Measurements from ENCODE around the gene KCTD11.

The KCTD11 gene

DNA sequence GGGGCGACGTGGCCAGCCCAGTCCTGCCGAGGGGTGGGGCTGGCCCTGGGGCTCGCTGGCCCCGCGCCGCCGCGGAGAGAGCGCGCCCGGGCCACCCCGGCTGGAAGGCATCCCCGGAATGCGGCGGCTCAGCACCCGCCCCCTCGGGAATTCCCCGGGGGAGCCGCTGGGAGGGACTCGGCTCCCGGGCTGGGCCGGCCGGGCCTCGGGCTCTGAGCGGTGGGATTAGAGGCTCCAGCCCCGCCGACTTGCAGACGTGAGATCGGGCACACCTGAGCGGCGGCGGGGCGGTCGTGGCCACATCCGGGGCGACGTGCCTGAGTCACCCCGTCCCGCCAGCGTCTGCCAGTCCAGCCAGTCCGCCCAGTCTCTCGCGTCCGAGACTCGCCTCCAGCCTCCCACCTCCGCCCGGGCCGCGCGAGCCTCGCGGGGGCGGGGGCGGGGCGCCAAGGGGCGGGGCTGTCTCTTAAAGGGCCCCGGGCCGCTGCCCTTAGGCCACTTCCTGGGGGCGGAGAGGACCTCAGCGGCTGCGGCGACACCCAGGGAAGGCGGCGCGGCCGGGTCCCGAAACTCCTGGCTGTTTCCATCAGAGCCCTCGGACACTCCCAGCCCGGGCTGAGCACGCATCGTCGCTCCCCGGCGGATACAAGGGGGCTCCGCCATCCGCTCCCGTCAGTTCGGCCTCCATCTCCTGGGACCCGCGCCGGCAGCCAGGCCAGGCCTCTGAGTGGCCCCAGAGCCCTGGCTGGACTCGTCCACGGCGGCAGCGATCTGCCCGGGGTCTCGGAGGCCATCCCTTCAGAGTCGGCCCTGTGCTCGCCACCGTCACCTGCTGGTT, at the start of gene KCTD11:
Gene KCTD11, plus strand, starts transcription at position 498 of the 838 bp plus-strand sequence.
- DNase-seq: no peak

DNA sequence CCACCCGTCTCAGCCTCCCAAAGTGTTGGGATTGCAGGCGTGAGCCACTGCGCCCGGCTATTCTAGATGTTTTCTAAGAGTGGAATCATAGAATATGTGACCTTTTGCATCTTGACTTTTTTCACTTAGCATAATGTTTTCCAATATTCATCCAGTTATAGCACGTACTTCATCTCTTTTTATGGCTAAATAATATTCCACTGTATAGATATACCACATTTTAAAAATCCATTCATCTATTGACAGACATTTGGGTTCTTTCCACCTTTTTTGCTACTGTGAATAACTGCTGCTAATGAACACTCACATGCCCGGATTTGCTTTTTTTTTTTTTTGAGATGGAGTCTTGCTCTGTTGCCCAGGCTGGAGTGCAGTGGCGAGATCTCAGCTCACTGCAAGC, 47.8 kb upstream of the KCTD11 start:
- no peak for DNase-seq

DNA sequence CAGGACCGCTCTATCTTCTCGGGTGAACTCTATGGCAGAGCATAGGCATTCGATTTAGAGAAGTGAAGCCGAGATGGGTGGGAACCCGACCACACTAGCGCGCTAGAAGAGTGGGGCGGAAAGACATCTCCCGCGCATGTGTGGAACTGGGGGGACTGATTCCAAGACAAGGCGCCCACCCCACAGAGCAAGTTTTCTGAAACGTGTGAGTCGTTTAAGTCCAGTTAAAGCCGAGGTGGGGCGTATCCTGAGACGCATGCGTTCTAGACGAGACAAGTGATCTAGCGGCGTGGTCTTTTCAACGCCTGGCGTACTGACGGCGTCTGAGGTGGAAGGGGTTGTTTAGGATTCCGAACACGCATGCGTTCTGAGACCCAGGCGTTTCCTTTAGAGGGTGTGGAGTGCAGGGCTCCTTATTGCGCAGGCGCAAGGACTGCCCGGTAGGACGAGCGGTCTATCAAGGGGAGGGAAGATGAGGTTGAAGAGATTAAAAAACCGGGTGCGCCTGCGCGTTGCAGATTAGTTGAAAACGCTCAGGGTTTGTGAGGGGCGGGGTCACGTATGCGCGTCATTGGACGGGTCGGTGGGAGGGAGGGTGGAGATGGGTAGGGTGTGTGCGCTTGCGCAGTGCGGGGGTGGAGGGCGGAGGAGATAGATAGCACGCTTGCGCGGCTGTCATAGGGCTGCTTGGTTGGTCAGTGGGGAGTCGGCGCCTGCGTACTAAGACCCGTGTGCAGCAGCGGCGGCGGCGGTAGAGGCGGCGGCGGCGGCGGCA, 44.9 kb upstream of the KCTD11 start, which contains the start of gene EIF5A:
Gene EIF5A, plus strand, starts transcription at position 718 of the 775 bp plus-strand sequence. CDS start 2,008 bp downstream, outside the sequence.
- DNase-seq: peak; percentile 97

DNA sequence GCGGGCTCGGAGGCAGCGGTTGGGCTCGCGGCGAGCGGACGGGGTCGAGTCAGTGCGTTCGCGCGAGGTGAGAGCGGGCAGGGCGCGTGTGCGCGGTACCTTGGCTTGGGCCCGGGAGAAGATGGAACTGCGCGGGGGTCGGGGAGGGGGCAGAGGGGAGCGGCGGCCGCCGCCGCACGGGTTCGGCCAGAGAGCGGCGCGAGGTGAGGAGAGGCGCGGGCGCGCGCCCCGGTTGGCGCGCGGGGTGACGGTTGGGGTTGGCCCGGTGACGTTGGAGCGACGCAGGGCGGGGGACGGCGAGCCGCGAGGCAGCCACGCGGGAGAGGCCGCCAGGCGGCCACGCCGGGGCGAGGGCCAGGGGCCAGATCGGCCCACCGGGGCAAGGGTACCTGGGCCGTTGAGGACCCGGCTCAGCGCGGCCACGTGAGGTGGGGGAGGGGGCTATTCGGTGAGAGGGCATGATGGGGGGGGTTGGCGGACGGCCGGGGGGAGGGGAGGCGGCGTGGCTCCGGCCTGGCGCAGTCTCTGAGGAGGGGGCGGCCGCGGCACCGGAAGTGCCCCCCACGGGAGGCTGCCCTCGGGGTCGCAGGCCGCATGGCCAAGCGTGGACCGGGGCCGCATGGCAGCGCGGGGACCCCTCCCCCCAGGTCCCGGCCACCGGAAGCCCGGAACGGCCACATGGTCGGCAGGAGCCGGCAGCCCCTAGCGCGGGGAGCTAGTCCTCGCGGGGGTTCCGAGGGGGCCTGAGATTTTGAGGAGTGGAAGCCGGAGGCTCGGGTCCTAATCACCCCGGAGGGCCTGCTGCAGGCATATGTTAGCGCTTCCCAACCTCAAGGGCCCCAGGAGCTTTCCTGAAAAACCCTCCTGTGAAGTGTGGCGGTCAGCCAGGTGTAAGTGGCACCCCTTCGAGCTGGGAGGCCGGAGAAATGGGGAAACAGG, 44.0 kb upstream of the KCTD11 start:
- DNase-seq: no peak

DNA sequence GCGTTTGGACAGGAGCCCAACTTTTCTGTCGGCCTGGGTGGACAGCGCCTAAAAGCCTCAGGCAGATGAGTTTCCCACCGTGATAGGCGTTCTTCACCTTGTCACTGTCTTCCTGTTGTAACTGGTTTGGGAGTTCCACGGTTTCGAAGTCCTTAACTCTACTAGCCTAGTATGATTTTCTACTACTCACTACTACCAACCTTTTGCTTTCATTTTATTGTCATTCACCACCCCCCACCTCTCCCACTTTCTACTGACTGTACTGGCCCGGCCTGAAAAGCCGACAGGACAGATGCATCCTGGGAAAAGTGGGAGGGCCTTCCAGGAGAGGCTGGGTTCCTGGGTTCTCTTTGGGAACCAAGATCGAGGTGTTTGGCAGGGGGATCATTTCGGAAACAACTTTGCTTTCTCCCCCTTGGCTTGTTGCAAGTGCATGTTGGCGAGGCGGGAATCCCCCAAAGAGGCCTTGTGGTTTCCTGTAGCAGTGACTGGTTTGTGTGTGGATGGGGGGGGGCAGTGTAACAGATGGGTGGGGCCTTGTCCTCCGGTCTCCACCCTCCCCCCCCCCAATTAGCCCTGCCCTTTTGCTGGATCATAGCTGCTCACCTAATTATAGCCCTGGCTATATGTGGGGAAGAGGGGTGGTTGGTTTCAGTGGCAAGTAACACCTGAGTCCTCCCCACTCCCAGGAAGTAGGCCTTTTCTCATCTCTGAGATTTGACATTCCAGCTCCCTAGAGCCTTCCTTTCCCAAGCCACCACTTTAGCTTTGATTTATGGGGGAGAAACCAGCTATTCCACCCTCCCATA, 43.1 kb upstream of the KCTD11 start:
- DNase-seq: peak; percentile 19

GRCh38 chr17:7309628-7310027, 42.3 kb upstream of the KCTD11 start:
- no peak for DNase-seq

- DNase-seq: no peak
Measured at GRCh38 chr17:7311110-7311705, 40.8 kb upstream of the KCTD11 start.

DNA sequence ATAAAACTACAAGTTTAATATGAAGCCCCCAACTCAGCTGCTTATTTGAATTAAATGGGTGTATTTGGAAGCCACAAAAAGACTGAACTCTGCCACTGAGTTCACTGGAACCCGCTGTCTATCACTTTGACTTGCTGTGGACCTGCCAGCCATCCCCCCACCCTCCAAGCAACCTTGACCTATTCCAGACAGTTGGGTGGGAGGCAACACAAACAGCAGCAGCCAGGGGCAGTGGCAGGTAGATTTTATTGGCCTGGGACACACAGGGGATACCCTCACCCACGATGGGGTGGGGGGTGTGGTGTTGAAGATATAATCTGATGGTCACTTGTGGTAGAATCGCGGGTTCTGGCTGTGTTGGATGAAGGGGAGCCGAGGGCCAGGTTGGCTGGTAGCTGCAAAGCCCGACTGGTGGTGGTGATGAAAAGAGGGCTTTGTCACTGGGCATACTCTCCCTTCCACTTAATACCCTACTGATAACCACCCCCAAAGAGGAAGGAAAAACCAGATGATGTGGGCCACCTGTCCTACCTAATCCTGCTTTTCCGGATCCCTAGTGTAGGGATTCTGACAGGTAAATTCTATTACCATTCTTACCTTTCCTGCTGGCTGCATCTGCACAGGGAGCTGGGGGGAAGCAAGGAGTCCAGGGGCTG, 39.4 kb upstream of the KCTD11 start:
- DNase-seq: no peak

GRCh38 chr17:7313088-7313889, 38.7 kb upstream of the KCTD11 start:
- DNase-seq: no peak

DNA sequence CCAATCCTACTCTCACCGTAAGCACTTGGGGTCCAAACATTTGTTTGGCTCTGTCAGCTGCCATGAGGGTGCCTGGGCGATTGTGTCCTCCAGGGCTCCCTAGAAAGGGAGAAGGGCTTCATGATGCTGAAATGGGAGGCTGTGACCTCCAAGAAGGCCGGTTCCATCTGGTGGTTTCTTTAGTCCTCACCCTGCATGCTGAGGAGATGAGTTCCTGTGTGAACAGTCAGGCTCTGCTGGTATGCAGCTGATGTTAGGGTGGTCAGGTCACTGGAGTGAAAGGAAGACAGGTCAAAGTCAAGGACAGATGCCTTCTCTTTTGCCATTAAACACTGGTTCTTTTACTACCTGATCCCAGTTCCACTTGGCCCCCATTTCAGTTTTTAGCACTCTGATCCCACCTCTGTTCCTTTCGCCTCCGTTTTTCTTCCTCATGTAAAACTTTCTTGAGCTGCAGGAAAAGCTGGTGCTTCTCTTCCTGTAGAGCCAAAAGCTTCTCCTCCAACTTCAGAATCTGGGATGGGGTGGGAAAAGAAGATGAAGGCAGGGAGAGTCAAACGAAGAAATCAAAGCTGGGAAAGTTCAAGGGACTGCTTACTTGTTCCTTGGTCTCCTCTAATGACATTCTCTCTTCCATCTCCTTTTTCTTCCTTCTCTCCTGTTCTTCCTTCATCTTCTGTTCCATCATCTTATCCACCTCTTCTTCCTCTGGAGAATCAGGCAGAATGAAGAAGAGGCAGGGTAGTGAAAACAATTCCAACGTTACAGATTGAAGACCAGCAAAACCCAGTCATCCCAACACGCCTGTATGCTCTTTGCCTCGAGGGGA, 37.9 kb upstream of the KCTD11 start:
- no peak for DNase-seq

GRCh38 chr17:7314719-7315569, 37.0 kb upstream of the KCTD11 start, which contains the start of gene GPS2:
GPS2 (minus strand) TSS chr17:7315360; CDS start chr17:7315052, 308 bp downstream.
- DNase-seq: no peak

- no peak for DNase-seq
Measured at GRCh38 chr17:7315570-7316235, 36.3 kb upstream of the KCTD11 start.

- no peak for DNase-seq
Measured at GRCh38 chr17:7317161-7317803, 34.7 kb upstream of the KCTD11 start.

DNA sequence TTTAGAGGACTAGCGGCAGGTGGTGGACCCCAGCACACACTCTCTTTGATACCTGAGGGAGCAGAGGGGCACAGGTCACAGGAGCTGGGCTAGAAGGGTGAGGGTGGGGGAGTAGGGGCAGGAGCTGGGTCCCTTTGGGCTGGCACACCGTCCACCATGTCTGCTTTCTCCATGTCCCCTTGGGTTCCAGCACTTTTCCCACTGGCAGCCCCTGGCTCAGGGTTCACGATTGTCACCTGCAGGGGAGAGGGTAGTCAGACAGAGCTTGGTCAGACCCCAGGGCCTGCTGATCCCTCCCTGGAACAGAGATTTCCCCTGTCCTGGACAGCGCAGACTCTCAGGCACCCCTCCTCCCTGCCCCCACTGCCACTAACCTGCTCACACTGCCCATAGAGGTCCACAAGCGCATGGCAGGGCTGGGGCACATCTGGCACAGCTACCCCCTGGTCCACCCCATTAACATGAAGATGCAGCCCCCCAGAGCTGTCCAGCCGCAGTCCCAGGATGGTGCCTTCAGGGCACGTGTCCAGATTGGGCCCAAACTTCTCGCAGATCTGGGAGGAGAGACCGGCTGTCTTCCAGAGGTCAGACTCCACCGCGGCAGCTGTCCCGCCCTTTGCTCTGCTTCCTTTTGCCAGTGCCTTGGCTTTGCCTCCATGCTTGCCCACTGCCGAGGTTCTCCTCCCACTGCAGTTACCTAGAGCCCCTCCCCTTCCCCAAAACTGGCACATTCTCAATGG, 33.7 kb upstream of the KCTD11 start:
- DNase-seq: no peak

- no peak for DNase-seq
Measured at GRCh38 chr17:7321466-7321865, 30.5 kb upstream of the KCTD11 start.

GRCh38 chr17:7322520-7323194, 29.3 kb upstream of the KCTD11 start:
- no peak for DNase-seq

All from DMS 273 treated with DMSO at 0.1 percent for 48 hours (cell line).